Brain microvascular endothelial cell (primary cell): ENCODE measurements around the gene FCRL5.

Experiments used
- DNase-seq: peaks from one replicate; pipeline ENCODE4 v3.0.0-alpha.2; 2020
- H3K27ac ChIP-seq: fragments of 250-450 bp; sonication (Bioruptor Pico); 2 replicates; pipeline ENCODE4 v1.5.1; 2020; ENCODE audit warnings: mild to moderate bottlenecking, moderate library complexity
- H3K27me3 ChIP-seq: fragments of 250-450 bp; sonication (Bioruptor Pico); replicated peaks from 2 replicates; pipeline ENCODE4 v1.5.1; 2020; ENCODE audit warnings: mild to moderate bottlenecking
- H3K36me3 ChIP-seq: fragments of 250-450 bp; sonication (Bioruptor Pico); replicated peaks from 2 replicates; pipeline ENCODE4 v1.5.1; 2020; ENCODE audit warnings: mild to moderate bottlenecking
- H3K4me3 ChIP-seq: 2 replicates; pipeline ENCODE4 v1.5.1; 2011; ENCODE audit warnings: low read depth, mild to moderate bottlenecking, control low read depth, low read length, moderate library complexity
- CTCF ChIP-seq: IDR thresholded peaks from 2 replicates; pipeline ENCODE4 v1.5.1; 2011; ENCODE audit warnings: low read depth, mild to moderate bottlenecking, moderate library complexity, low read length, control low read depth, inconsistent platforms; ENCODE audit errors: missing control alignments
- in situ Hi-C: cut with HindIII; loops from 2 replicates; pipeline ENCODE4 v1.10.0; 2017; ENCODE audit warnings: low sequenced_read_pairs, low pct_ligation_motif_present

FCRL5 gene

GRCh38 chr1:157551694-157552693 is at the start of gene FCRL5:
Gene FCRL5 (minus strand): TSS chr1:157552515. CDS start chr1:157552362, 153 bp downstream.
- H3K4me3 ChIP-seq = no peak within 1 kb of the TSS
- no peaks in the 10 kb centered on the region for H3K27me3 ChIP-seq
- no peak for TF ChIP-seq CTCF
- in situ Hi-C loops = no loop called here
- no peak for DNase-seq
- no peaks in the 10 kb centered on the region for H3K36me3 ChIP-seq
- no peak within 1 kb of the TSS for H3K27ac ChIP-seq

GRCh38 chr1:157600236-157600635 is 47.9 kb upstream of the FCRL5 start:
- in situ Hi-C loops = no loop called here
- H3K36me3 ChIP-seq = no peaks in the 10 kb centered on the region
- H3K4me3 ChIP-seq = no peak overlapping the region
- TF ChIP-seq CTCF = no peak
- no peak overlapping the region for H3K27ac ChIP-seq
- no peaks in the 10 kb centered on the region for H3K27me3 ChIP-seq
- no peak for DNase-seq

- in situ Hi-C loops = no loop called here
- Histone ChIP-seq H3K36me3 (no peaks in the 10 kb centered on the region), H3K27ac (no peak within 1 kb of the TSS), H3K27me3 (no peaks in the 10 kb centered on the region), H3K4me3 (no peak within 1 kb of the TSS)
- no peak for TF ChIP-seq CTCF
- no peak for DNase-seq
Measured at GRCh38 chr1:157597959-157598667, 45.8 kb upstream of the FCRL5 start, which contains the start of gene FCRL4. Gene FCRL4 (minus strand): TSS chr1:157598085. CDS start chr1:157597944, 141 bp downstream.

GRCh38 chr1:157596384-157596783 is 44.1 kb upstream of the FCRL5 start:
- in situ Hi-C loops = no loop called here
- TF ChIP-seq CTCF = no peak
- Histone ChIP-seq H3K4me3 (no peak overlapping the region), H3K27me3 (no peaks in the 10 kb centered on the region), H3K27ac (no peak overlapping the region), H3K36me3 (no peaks in the 10 kb centered on the region)
- no peak for DNase-seq

GRCh38 chr1:157595356-157595755 is 43.0 kb upstream of the FCRL5 start:
- TF ChIP-seq CTCF = no peak
- Histone ChIP-seq H3K27me3 (no peaks in the 10 kb centered on the region), H3K4me3 (no peak overlapping the region), H3K27ac (no peak overlapping the region), H3K36me3 (no peaks in the 10 kb centered on the region)
- in situ Hi-C loops = no loop called here
- no peak for DNase-seq
